Stimulated activated CD4-positive, alpha-beta T cell treated with anti-CD3 and anti-CD28 coated beads, TNF-alpha, amount 100 ng/mL, for 4 hours (primary cell): Measurements from ENCODE around the gene PLXNA2.

Experiments
- DNase-seq, 3 experiments: peaks; one replicate each; pipeline ENCODE4 v3.0.0-alpha.2; 2020; ENCODE audit warnings: low read depth in 3 of 3

PLXNA2 gene

GRCh38 chr1:208243967-208244916 is at the start of gene PLXNA2:
Gene PLXNA2, minus strand, starts transcription at chr1:208244384. Its CDS starts 26,462 bp downstream, at chr1:208217922.
- peak; percentile 21 to 38 (median 29) for DNase-seq

GRCh38 chr1:208292908-208293307 is 48.7 kb upstream of the PLXNA2 start:
- DNase-seq: no peak

- no peak for DNase-seq
These were observed 47.9 kb upstream of the PLXNA2 start for GRCh38 chr1:208291923-208292711.

GRCh38 chr1:208291129-208291528 is 46.9 kb upstream of the PLXNA2 start:
- no peak for DNase-seq

- no peak for DNase-seq
These were observed 45.5 kb upstream of the PLXNA2 start for GRCh38 chr1:208289716-208290115.

- no peak for DNase-seq
These were observed 44.3 kb upstream of the PLXNA2 start for GRCh38 chr1:208288495-208288894.

GRCh38 chr1:208280681-208281450 is 36.7 kb upstream of the PLXNA2 start:
- no peak for DNase-seq

- no peak for DNase-seq
These were observed 35.8 kb upstream of the PLXNA2 start for GRCh38 chr1:208279826-208280588.

- no peak for DNase-seq
These were observed 34.5 kb upstream of the PLXNA2 start for GRCh38 chr1:208278638-208279037.

- no peak for DNase-seq
These were observed 32.7 kb upstream of the PLXNA2 start for GRCh38 chr1:208276757-208277435.

- no peak for DNase-seq
These were observed 30.9 kb upstream of the PLXNA2 start for GRCh38 chr1:208275083-208275482.

- no peak for DNase-seq
These were observed 29.3 kb upstream of the PLXNA2 start for GRCh38 chr1:208273386-208274017.

GRCh38 chr1:208272713-208273112 is 28.5 kb upstream of the PLXNA2 start:
- no peak for DNase-seq

GRCh38 chr1:208272311-208272710 is 28.1 kb upstream of the PLXNA2 start:
- no peak for DNase-seq

- no peak for DNase-seq
These were observed 27.1 kb upstream of the PLXNA2 start for GRCh38 chr1:208271236-208271635.

GRCh38 chr1:208270651-208271141 is 26.5 kb upstream of the PLXNA2 start:
- DNase-seq: no peak

- no peak for DNase-seq
These were observed 25.1 kb upstream of the PLXNA2 start for GRCh38 chr1:208269338-208269666.

- DNase-seq: no peak
These were observed 24.6 kb upstream of the PLXNA2 start for GRCh38 chr1:208268541-208269337.

- no peak for DNase-seq
These were observed 21.3 kb upstream of the PLXNA2 start for GRCh38 chr1:208265525-208265924.
